BLaER1 treated with 17β-estradiol and CSF1 and Interleukin-3, amounts not matched to agents 10 nM and 100 nM (cell line): Measurements from ENCODE around the gene MYLK3.
A peak's percentile ranks its signal among the peaks of the same experiment; 100 is the strongest.

Experiments used
- H3K27ac ChIP-seq, 11 experiments: shearing (Covaris generic); formaldehyde crosslinking; 2 replicates each; pipeline ENCODE4 v1.8.1; 2022
- H3K27me3 ChIP-seq, 11 experiments: shearing (Covaris generic); formaldehyde crosslinking; 2 replicates each; pipeline ENCODE4 v1.8.1; 2022
- H3K36me3 ChIP-seq, 11 experiments: shearing (Covaris generic); formaldehyde crosslinking; 2 replicates each; pipeline ENCODE4 v1.8.1; 2022
- H3K4me1 ChIP-seq, 10 experiments: shearing (Covaris generic); formaldehyde crosslinking; 2 replicates each; pipeline ENCODE4 v1.8.1; 2022
- H3K4me2 ChIP-seq, 11 experiments: shearing (Covaris generic); formaldehyde crosslinking; 2 replicates each; pipeline ENCODE4 v1.8.1; 2022
- H3K4me3 ChIP-seq, 10 experiments: shearing (Covaris generic); formaldehyde crosslinking; 2 replicates each; pipeline ENCODE4 v1.8.1; 2022
- H3K9ac ChIP-seq, 11 experiments: shearing (Covaris generic); formaldehyde crosslinking; 2 replicates each; pipeline ENCODE4 v1.8.1; 2022
- H3K9me3 ChIP-seq, 11 experiments: shearing (Covaris generic); formaldehyde crosslinking; replicated peaks in 1 of 11; 2 replicates each; pipeline ENCODE4 v1.8.1; 2022
- H4K20me1 ChIP-seq, 11 experiments: shearing (Covaris generic); formaldehyde crosslinking; 2 replicates each; pipeline ENCODE4 v1.8.1; 2022
- Cebpa-rat ChIP-seq, 11 experiments: shearing (Covaris generic); IDR thresholded peaks; 2 replicates each; pipeline ENCODE4 v1.8.1; 2022

Gene MYLK3

DNA sequence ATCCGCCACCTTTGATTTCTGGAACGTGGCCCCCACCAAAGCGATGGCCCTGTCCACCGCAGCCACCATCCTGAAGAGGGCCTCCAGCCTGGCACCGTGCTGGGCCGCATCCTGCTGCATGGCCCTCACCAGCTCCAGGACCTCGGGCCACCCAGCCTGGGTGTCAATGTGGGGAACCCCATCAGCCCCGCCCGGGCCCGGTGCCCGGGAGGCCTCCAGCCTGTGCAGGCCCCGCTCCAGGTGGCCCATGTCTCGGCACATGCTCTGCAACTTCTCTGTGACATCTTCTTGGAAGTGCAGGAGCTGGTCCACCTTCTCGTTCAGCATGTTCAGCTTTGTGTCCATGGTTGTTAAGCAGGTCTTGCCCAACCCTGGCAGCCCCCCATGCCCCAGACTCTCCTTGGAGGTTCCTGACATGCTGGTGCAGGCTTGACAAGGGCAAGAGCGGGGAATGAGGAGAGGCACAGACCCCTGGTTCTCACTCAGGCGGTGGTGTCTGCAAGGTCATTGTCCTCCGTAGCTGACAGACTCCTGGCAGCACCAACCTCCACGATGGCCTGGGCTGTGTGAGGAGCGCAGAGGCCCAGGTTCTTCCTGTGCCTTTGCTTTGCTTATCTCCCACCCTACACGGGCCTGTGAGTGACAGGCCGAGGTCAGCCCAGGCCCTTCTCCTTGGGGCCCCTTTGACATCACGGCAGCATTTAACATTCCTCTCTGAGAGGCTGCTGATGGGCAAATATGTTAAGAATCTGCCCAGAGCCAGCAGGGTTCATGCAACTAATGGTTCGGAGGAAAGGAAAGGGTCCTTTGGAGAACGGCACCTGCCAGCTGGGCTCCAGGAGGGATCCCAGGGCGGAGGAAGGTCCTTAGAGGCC lies at the start of gene MYLK3:
TSS of gene MYLK3 (minus strand) at position 568 of the 875 bp plus-strand sequence. CDS start at position 417, 151 bp downstream.
- Histone ChIP-seq H3K4me2 (peak within 1 kb of the TSS; percentile 45 to 87 (median 63)), H3K27ac (peak within 1 kb of the TSS in 1 of 11 experiments; percentile 8; a peak in 1 of 22 replicates), H3K9ac (peak within 1 kb of the TSS in 1 of 11 experiments; percentile 36; a peak in 1 of 22 replicates), H3K9me3 (no peaks in the 10 kb centered on the region), H3K36me3 (no peaks in the 10 kb centered on the region), H3K4me3 (no peak within 1 kb of the TSS; a peak in 1 of 20 replicates), H3K27me3 (no peaks in the 10 kb centered on the region), H3K4me1 (peaks cover 39 to 59% (median 51%) of the 10 kb centered on the region in 10 experiments), H4K20me1 (no peaks in the 10 kb centered on the region)
- TF ChIP-seq Cebpa-rat (IDR thresholded peaks at IDR 0.05): no peak

GRCh38 chr16:46797501-46797900 lies 49.4 kb upstream of the MYLK3 start:
- H3K4me1 ChIP-seq: no peaks in the 10 kb centered on the region
- peaks cover 0 to 8% (median 0%) of the 10 kb centered on the region in 11 experiments; a peak in 2 of 22 replicates for H4K20me1 ChIP-seq
- no peak overlapping the region for H3K4me2 ChIP-seq
- no peak overlapping the region for H3K9ac ChIP-seq
- no peak overlapping the region for H3K27ac ChIP-seq
- peaks cover 43 to 51% (median 45%) of the 10 kb centered on the region in 11 experiments for H3K9me3 ChIP-seq
- no peaks in the 10 kb centered on the region for H3K27me3 ChIP-seq
- peaks cover 35 to 75% (median 44%) of the 10 kb centered on the region in 11 experiments; a peak in 21 of 22 replicates for H3K36me3 ChIP-seq
- no peak for TF ChIP-seq Cebpa-rat (IDR thresholded peaks at IDR 0.05)
- no peak overlapping the region for H3K4me3 ChIP-seq

DNA sequence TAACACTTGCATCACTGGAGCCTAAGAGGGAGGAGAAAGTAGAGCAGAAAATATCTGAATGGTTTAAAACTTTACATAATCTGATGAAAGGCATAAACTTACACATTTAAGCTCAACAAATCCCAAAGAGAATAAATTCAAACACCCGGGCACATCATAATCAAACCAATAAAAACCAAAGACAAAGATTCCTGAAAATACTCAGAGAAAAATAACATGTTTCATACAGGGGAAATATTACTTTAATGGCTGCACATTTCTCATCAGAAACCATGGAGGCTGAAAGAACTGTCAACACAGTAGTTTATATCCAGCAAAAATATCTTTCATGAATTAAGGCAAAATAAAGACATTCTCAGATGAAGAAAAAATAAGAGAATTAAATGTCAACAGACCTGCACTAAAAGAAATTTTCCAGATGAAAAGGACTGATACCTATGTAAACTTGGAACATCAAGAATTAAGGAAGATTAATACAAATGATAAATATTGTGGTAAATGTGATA lies 48.7 kb upstream of the MYLK3 start:
- no peak for TF ChIP-seq Cebpa-rat (IDR thresholded peaks at IDR 0.05)
- H3K27me3 ChIP-seq: no peaks in the 10 kb centered on the region
- H3K9me3 ChIP-seq: peaks cover 43 to 51% (median 45%) of the 10 kb centered on the region in 11 experiments
- H3K4me3 ChIP-seq: no peak overlapping the region
- H3K27ac ChIP-seq: no peak overlapping the region
- H3K4me1 ChIP-seq: no peaks in the 10 kb centered on the region
- H3K36me3 ChIP-seq: peaks cover 33 to 73% (median 41%) of the 10 kb centered on the region in 11 experiments; a peak in 20 of 22 replicates
- H3K4me2 ChIP-seq: no peak overlapping the region
- H4K20me1 ChIP-seq: peaks cover 0 to 8% (median 0%) of the 10 kb centered on the region in 11 experiments; a peak in 2 of 22 replicates
- no peak overlapping the region for H3K9ac ChIP-seq

DNA sequence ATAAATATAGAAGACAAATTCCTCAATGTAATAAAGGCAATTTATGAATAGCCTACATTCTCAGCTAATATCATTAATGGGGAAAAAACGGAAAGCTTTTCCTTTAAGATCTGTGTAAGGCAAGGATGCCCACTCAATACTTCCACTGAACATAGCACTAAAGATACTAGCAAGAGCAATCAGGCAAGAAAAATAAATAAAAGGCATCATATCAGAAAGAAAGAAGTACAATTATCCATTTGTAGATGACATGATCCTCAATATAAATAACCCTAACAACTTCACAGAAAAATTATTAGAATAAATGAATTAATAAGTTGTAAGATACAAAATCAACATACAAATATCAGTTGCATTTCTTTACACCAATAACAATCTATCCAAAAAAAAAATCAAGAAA lies 45.7 kb upstream of the MYLK3 start:
- Histone ChIP-seq H3K4me3 (no peak overlapping the region), H3K36me3 (peaks cover 33 to 59% (median 41%) of the 10 kb centered on the region in 11 experiments; a peak in 20 of 22 replicates), H3K27ac (no peak overlapping the region), H3K9ac (no peak overlapping the region), H3K4me1 (peaks cover 0 to 15% (median 7%) of the 10 kb centered on the region in 10 experiments; a peak in 16 of 20 replicates), H3K27me3 (no peaks in the 10 kb centered on the region), H3K4me2 (no peak overlapping the region), H4K20me1 (no peaks in the 10 kb centered on the region), H3K9me3 (peaks cover 43 to 54% (median 46%) of the 10 kb centered on the region in 11 experiments)
- TF ChIP-seq Cebpa-rat (IDR thresholded peaks at IDR 0.05): no peak

- Histone ChIP-seq H3K4me2 (peak overlapping the region; percentile 66 to 90 (median 81); a peak in 20 of 22 replicates), H3K4me3 (peak overlapping the region in 4 of 10 experiments; percentile 56 to 70 (median 63); a peak in 7 of 20 replicates), H3K27me3 (no peaks in the 10 kb centered on the region), H3K27ac (no peak overlapping the region; a peak in 1 of 22 replicates), H4K20me1 (no peaks in the 10 kb centered on the region), H3K9me3 (peaks cover 33 to 46% (median 43%) of the 10 kb centered on the region in 11 experiments), H3K9ac (peak overlapping the region in 4 of 11 experiments; percentile 66 to 71 (median 68); a peak in 3 of 22 replicates), H3K36me3 (peaks cover 13 to 28% (median 20%) of the 10 kb centered on the region in 11 experiments; a peak in 20 of 22 replicates), H3K4me1 (peaks cover 17 to 37% (median 26%) of the 10 kb centered on the region in 10 experiments)
- no peak for TF ChIP-seq Cebpa-rat (IDR thresholded peaks at IDR 0.05)
Observed at GRCh38 chr16:46790599-46791270, 42.6 kb upstream of the MYLK3 start.

DNA sequence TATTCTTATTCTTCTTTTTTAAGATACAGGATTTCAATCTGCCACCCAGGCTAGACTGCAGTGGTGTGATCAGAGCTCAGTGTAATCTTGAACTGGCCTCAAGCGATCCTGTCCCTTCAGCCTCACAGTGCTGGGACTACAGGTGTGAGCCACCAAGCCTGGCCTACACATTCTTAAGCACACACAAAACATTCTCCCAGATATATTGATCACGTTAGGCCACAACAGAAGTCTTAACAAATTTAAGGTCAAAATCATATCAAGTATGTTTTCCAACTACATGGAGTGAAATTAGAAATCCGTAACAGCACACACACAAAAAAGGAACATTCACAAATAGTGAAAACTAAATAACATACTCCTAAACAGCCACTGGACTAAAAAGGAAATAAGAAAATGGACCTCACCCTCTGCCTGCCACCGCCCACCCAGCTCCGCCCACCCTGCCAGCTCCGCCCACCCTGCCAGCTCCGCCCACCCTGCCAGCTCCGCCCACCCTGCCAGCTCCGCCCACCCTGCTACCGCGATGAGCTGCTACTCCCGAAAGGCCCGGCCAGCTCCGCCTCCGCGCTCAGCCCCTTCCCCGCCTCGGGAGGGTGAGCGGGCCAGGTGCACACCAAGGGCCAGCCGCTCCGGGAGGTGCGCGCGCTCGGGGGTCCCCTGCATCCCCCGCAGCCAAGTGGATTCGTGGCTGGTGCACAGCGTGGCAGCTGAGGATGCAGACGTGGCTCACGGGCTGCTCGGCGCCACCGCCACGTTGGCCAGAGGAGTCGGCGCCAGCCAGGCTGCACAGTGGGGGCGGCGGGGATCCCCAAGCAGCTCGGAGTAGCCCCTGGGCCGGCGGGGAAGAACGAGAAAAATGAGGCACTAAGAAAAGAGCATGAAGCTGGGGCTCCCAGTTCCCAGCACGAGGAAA lies 41.6 kb upstream of the MYLK3 start:
- Histone ChIP-seq H3K9ac (peak overlapping the region; percentile 16 to 71 (median 66); a peak in 20 of 22 replicates), H3K9me3 (peaks cover 27 to 39% (median 34%) of the 10 kb centered on the region in 11 experiments)
- TF ChIP-seq Cebpa-rat (IDR thresholded peaks at IDR 0.05): no peak

DNA sequence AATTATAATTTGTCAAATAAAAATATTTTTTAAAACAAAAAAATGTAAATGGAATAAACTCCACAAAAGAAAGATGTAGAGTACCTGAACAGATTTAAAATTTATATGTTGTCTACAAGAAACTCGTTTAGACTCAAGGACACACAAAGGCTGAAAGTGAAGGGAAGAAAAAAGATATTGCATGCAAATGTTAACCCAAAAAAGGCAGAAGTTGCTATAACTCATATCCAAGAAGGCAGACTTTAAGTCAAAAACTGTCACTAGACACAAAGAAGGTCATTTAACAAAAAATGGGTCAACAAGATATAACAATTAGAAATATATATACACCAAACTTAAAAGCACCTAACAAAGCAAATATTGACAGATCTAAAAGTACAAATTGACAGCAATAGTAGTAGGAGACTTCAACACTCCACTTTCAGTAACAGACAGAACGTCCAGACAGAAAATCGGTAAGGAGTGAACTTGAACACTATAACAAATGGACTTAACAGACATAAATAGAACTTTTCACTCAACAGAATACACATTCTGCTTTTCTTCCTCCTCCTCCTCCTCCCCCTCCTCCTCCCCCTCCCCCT lies 40.8 kb upstream of the MYLK3 start:
- H3K36me3 ChIP-seq: peaks cover 0 to 11% (median 6%) of the 10 kb centered on the region in 11 experiments; a peak in 6 of 22 replicates
- H3K4me1 ChIP-seq: peaks cover 33 to 54% (median 41%) of the 10 kb centered on the region in 10 experiments
- H3K9me3 ChIP-seq: peaks cover 19 to 31% (median 26%) of the 10 kb centered on the region in 11 experiments
- no peaks in the 10 kb centered on the region for H4K20me1 ChIP-seq
- no peak overlapping the region for H3K9ac ChIP-seq
- no peaks in the 10 kb centered on the region for H3K27me3 ChIP-seq
- H3K4me2 ChIP-seq: peak overlapping the region in 4 of 11 experiments; percentile 51 to 88 (median 63); a peak in 7 of 22 replicates
- no peak overlapping the region for H3K27ac ChIP-seq
- no peak for TF ChIP-seq Cebpa-rat (IDR thresholded peaks at IDR 0.05)
- H3K4me3 ChIP-seq: no peak overlapping the region

More for the DNA sequence above, 41.6 kb upstream of the MYLK3 start:
- H3K4me1 ChIP-seq: peaks cover 27 to 47% (median 36%) of the 10 kb centered on the region in 10 experiments
- peaks cover 3 to 18% (median 12%) of the 10 kb centered on the region in 11 experiments; a peak in 15 of 22 replicates for H3K36me3 ChIP-seq
- H3K27me3 ChIP-seq: no peaks in the 10 kb centered on the region
- peak overlapping the region in 10 of 11 experiments; percentile 32 to 66 (median 48); a peak in 15 of 22 replicates for H3K27ac ChIP-seq
- peak overlapping the region; percentile 66 to 90 (median 81) for H3K4me2 ChIP-seq
- no peaks in the 10 kb centered on the region for H4K20me1 ChIP-seq
- H3K4me3 ChIP-seq: peak overlapping the region; percentile 46 to 70 (median 60)
